GM21381 (cell line): ENCODE data around the gene TTC28.
"Not testable (repeated sequence)": the region's sequence is repeated elsewhere in the genome, so short reads cannot be mapped to it uniquely, and the experiment has no call there.

ENCODE experiments used
- ATAC-seq: cut with Tn5 transposase; IDR thresholded peaks from one replicate; pipeline ENCODE4 v1.9.1; 2021; ENCODE audit warnings: mild to moderate bottlenecking, moderate library complexity; ENCODE audit not compliant: unreplicated experiment

TTC28 gene

DNA sequence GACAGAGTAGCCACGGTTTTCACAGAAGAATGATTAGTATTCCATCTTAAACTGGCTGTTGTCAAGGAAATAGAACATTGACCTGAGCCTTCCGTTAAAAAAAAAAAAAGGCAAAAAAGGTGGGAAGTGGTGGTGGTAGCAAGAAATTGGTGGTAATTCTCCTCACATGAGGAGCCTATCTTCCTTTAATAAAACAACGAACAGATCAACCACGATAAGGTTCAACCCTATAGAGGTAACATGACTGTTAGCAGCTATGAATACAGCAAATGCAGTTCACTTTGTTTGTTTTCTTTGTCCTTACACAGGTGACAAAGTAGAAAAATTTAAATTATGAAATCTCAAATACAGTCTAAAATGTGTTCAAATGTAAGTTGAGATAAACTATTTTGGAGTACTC, 181.6 kb downstream of the TTC28 start:
- no peak for ATAC-seq

- no peak for ATAC-seq
These were observed 182.5 kb downstream of the TTC28 start for GRCh38 chr22:28497188-28497587.

DNA sequence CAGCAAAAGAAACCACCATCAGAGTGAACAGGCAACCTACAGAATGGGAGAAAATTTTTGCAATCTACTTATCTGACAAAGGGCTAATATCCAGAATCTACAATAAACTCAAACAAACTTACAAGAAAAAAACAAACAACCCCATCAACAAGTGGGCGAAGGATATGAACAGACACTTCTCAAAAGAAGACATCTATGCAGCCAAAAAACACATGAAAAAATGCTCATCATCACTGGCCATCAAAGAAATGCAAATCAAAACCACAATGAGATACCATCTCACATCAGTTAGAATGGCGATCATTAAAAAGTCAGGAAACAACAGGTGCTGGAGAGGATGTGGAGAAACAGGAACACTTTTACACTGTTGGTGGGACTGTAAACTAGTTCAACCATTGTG, 188.4 kb downstream of the TTC28 start:
- not testable (repeated sequence) for ATAC-seq

GRCh38 chr22:28488825-28489224, 190.8 kb downstream of the TTC28 start:
- ATAC-seq, result no peak

- no peak for ATAC-seq
These were observed 195.0 kb downstream of the TTC28 start for GRCh38 chr22:28484662-28485061.

- ATAC-seq, result no peak
These were observed 197.9 kb downstream of the TTC28 start for GRCh38 chr22:28481725-28482124.

- ATAC-seq, result no peak
These were observed 199.5 kb downstream of the TTC28 start for GRCh38 chr22:28480000-28480715.

DNA sequence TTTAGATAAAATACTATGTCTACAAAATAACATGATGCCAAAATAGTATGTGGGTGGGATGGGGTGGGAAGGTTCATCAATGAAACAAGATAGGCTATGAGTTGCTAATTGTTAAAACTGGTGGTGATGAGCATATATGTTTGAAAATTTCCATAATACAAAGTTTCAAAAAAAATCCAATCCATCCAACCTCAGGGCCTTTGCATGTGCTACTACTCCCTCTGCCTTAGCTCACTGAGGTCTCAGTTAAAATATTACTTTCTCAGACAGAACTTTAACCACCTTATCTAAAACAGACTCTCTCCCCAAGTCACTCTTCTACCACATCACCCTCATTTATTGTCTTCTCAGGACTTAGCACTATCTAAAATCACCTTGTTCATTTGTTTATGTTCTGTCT, 201.1 kb downstream of the TTC28 start:
- no peak for ATAC-seq

GRCh38 chr22:28477556-28477955, 202.1 kb downstream of the TTC28 start:
- no peak for ATAC-seq

DNA sequence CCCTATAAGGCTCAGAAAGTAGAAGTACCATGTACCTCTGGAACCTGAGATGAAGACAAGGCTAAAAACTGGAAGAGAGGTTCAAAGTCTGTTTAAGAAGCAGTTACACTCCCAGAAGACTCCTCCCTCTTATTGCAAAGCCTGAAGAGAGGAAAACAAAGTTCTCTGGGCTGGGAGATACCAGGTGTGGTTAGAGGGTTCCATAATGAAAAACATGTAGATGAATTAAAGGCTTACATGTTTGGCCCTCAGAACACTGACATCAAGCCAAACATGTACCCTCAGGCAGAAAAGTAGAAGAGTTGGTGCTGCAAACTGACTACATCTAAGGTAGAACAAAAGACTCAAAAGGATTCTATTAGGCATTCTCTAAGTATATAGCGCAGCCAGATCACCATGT, 205.3 kb downstream of the TTC28 start:
- ATAC-seq, result no peak

GRCh38 chr22:28473258-28473657, 206.4 kb downstream of the TTC28 start:
- ATAC-seq, result no peak

DNA sequence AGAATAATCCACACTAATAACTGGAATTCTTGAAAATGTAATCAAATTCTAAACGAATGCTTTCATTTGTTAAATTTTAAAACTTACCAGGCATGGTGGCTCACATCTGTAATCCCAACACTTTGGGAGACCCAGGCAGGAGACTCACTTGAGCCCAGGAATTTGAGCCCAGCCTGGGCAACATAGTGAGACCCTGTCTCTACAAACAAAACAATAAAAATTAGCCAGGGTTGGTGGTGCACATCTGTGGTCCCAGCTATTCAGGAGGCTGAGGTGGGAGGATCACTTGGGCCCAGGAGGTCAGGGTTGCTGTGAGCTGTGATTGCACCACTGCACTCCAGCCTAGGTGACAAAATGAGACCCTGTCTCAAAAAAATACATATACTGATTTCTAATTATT, 212.6 kb downstream of the TTC28 start:
- not testable (repeated sequence) for ATAC-seq

DNA sequence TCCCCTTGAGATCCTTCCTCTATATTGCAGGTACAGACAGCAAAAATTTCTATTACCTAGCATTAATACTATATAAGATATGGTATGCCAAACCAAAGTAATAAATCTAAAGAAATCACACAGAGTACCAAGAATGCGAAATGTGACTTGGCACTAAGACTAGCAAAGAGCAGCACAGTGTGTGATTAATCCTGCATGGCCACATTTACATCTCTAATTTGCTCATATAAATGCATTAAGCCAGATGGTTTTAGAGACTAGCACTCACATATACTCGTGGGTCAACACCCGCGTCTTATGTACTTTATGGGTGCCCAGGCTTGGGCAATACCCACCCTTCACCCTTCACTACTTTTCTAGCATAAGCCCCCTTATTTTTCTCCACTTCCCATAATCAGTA, 213.2 kb downstream of the TTC28 start:
- no peak for ATAC-seq

GRCh38 chr22:28465841-28466240, 213.8 kb downstream of the TTC28 start:
- no peak for ATAC-seq

- no peak for ATAC-seq
These were observed 215.5 kb downstream of the TTC28 start for GRCh38 chr22:28464127-28464526.

- ATAC-seq, result not testable (repeated sequence)
These were observed 216.2 kb downstream of the TTC28 start for GRCh38 chr22:28463408-28463807.

DNA sequence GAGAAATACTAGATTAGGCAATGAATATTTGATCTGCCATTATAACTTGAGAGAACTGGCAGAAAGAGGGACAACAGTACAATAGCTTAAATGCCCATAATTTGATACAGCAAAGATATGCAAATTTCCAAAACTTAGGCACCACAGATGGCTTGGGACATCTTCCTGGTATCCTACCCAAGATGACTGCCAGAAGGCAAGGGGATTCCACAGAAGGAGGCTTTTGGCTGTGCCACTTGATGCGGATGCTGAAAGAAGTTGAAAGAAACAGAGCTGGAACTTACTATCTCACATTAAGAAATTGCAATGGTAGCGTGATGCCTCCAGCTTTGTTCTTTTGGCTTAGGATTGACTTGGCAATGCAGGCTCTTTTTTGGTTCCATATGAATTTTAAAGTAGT, 216.7 kb downstream of the TTC28 start:
- ATAC-seq, result no peak

GRCh38 chr22:28462041-28462440, 217.6 kb downstream of the TTC28 start:
- ATAC-seq, result no peak

GRCh38 chr22:28454431-28455064, 225.1 kb downstream of the TTC28 start:
- no peak for ATAC-seq

GRCh38 chr22:28450109-28450508, 229.5 kb downstream of the TTC28 start:
- no peak for ATAC-seq

DNA sequence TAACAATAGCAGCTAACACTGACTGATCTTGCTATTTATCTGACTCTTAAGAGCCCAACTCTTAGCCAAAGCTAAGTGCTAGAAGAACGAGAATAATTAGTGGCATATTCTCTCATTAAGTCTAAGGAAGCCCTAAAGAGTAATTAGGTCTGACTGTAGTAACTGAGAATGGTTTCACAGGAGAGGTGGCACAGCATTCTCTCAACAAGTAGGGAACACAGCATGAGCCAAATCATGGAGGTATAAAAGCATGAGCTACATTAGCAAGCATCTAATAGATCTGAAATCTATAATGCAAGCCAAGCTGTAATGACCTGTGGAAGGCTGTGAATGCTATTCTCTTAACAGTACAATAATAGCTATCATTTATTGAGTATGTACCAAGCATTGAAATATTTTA, 230.6 kb downstream of the TTC28 start:
- no peak for ATAC-seq

- ATAC-seq, result no peak
These were observed 231.0 kb downstream of the TTC28 start for GRCh38 chr22:28448625-28449024.

DNA sequence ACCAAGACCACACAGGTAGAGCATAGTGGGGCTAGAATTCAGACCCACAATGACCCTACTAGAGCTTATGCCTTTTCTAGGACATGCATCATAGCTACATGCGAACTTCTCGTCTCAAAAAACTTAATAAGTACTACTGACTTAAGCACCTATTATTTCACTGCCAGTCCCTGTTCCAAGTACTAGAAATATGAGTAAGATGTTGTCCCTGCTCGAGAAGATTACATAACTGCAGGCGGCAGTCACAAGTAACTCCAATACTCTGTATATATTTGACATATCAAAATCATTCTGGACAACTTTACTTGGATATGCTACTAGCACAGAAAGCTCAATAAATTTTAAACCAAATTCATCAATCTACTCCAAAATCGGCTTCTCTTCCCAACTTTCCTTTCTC, 235.0 kb downstream of the TTC28 start:
- no peak for ATAC-seq
